ENCODE measurements around the gene CBARP. TPM values are rescaled to one million over a fixed set of nuclear protein-coding genes. Genes with fewer than 3 reads are reported as not detected.

Gene CBARP
- total and polyA plus RNA-seq, 2 of the 13 experiments (the other 11 are each of a cell fraction or from before 2014, with no cell fraction given): 1.2 to 1.4 TPM

DNA sequence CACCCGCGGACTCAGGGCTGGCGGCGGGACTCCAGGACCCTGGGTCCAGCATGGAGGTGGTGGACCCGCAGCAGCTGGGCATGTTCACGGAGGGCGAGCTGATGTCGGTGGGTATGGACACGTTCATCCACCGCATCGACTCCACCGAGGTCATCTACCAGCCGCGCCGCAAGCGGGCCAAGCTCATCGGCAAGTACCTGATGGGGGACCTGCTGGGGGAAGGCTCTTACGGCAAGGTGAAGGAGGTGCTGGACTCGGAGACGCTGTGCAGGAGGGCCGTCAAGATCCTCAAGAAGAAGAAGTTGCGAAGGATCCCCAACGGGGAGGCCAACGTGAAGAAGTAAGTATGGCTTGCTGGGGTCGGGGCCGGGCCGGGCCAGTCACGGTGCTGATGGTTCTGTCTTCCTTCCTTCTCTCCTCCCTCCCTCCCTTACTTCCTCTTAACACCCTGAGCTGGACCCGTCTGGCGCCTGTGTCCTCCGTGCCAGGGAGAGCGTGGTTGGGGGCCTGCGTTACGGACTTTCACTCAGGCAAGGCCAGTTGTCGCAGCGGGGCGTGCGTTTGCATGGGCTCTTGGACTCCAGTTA is 30.8 kb downstream of the CBARP start (continued):
- TF ChIP-seq, protein P1, sequence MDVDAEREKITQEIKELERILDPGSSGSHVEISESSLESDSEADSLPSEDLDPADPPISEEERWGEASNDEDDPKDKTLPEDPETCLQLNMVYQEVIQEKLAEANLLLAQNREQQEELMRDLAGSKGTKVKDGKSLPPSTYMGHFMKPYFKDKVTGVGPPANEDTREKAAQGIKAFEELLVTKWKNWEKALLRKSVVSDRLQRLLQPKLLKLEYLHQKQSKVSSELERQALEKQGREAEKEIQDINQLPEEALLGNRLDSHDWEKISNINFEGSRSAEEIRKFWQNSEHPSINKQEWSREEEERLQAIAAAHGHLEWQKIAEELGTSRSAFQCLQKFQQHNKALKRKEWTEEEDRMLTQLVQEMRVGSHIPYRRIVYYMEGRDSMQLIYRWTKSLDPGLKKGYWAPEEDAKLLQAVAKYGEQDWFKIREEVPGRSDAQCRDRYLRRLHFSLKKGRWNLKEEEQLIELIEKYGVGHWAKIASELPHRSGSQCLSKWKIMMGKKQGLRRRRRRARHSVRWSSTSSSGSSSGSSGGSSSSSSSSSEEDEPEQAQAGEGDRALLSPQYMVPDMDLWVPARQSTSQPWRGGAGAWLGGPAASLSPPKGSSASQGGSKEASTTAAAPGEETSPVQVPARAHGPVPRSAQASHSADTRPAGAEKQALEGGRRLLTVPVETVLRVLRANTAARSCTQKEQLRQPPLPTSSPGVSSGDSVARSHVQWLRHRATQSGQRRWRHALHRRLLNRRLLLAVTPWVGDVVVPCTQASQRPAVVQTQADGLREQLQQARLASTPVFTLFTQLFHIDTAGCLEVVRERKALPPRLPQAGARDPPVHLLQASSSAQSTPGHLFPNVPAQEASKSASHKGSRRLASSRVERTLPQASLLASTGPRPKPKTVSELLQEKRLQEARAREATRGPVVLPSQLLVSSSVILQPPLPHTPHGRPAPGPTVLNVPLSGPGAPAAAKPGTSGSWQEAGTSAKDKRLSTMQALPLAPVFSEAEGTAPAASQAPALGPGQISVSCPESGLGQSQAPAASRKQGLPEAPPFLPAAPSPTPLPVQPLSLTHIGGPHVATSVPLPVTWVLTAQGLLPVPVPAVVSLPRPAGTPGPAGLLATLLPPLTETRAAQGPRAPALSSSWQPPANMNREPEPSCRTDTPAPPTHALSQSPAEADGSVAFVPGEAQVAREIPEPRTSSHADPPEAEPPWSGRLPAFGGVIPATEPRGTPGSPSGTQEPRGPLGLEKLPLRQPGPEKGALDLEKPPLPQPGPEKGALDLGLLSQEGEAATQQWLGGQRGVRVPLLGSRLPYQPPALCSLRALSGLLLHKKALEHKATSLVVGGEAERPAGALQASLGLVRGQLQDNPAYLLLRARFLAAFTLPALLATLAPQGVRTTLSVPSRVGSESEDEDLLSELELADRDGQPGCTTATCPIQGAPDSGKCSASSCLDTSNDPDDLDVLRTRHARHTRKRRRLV (CRISPR knock-in tag; IDR thresholded peaks at IDR 0.05): no peak
- TF ChIP-seq ZBTB1 (CRISPR knock-in tag; IDR thresholded peaks at IDR 0.05; ENCODE audit: borderline replicate concordance): no peak
- TF ChIP-seq ZKSCAN1 (IDR thresholded peaks at IDR 0.05; ENCODE audit: low read length): no peak
- TF ChIP-seq NR2F1 (CRISPR knock-in tag; IDR thresholded peaks at IDR 0.05): no peak
- TF ChIP-seq SMAD3 (CRISPR knock-in tag; IDR thresholded peaks at IDR 0.05): no peak
- no peak for TF ChIP-seq ZNF350 (CRISPR knock-in tag; IDR thresholded peaks at IDR 0.05; ENCODE audit: borderline replicate concordance, low read depth)
- TF ChIP-seq NONO (IDR thresholded peaks at IDR 0.05): no peak
- TF ChIP-seq NONO (CRISPR knock-in tag; conservative IDR thresholded peaks at IDR 0.05): no peak
- no peak for TF ChIP-seq POLR2AphosphoS5 (IDR thresholded peaks at IDR 0.05; ENCODE audit: low read depth, low read length)
- TF ChIP-seq IRX3 (CRISPR knock-in tag; IDR thresholded peaks at IDR 0.05; ENCODE audit: borderline replicate concordance, low read depth): no peak
- TF ChIP-seq DPF2 (CRISPR knock-in tag; IDR thresholded peaks at IDR 0.05; ENCODE audit: borderline replicate concordance, low read depth): no peak
- no peak for TF ChIP-seq FOXA3 (CRISPR knock-in tag; IDR thresholded peaks at IDR 0.05)
- no peak for TF ChIP-seq ZBTB46 (CRISPR knock-in tag; IDR thresholded peaks at IDR 0.05; ENCODE audit: borderline replicate concordance)
- peak; percentile 7; the same call in 1 of the 2 replicates for TF ChIP-seq SAP130 (CRISPR knock-in tag; IDR thresholded peaks at IDR 0.05; ENCODE audit: low read depth)
- TF ChIP-seq XRCC5 (optimal IDR thresholded peaks at IDR 0.05; ENCODE audit: low read length): no peak
- TF ChIP-seq, protein P2, sequence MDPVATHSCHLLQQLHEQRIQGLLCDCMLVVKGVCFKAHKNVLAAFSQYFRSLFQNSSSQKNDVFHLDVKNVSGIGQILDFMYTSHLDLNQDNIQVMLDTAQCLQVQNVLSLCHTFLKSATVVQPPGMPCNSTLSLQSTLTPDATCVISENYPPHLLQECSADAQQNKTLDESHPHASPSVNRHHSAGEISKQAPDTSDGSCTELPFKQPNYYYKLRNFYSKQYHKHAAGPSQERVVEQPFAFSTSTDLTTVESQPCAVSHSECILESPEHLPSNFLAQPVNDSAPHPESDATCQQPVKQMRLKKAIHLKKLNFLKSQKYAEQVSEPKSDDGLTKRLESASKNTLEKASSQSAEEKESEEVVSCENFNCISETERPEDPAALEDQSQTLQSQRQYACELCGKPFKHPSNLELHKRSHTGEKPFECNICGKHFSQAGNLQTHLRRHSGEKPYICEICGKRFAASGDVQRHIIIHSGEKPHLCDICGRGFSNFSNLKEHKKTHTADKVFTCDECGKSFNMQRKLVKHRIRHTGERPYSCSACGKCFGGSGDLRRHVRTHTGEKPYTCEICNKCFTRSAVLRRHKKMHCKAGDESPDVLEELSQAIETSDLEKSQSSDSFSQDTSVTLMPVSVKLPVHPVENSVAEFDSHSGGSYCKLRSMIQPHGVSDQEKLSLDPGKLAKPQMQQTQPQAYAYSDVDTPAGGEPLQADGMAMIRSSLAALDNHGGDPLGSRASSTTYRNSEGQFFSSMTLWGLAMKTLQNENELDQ (CRISPR knock-in tag; IDR thresholded peaks at IDR 0.05; ENCODE audit: borderline replicate concordance): no peak
- TF ChIP-seq, protein P3, sequence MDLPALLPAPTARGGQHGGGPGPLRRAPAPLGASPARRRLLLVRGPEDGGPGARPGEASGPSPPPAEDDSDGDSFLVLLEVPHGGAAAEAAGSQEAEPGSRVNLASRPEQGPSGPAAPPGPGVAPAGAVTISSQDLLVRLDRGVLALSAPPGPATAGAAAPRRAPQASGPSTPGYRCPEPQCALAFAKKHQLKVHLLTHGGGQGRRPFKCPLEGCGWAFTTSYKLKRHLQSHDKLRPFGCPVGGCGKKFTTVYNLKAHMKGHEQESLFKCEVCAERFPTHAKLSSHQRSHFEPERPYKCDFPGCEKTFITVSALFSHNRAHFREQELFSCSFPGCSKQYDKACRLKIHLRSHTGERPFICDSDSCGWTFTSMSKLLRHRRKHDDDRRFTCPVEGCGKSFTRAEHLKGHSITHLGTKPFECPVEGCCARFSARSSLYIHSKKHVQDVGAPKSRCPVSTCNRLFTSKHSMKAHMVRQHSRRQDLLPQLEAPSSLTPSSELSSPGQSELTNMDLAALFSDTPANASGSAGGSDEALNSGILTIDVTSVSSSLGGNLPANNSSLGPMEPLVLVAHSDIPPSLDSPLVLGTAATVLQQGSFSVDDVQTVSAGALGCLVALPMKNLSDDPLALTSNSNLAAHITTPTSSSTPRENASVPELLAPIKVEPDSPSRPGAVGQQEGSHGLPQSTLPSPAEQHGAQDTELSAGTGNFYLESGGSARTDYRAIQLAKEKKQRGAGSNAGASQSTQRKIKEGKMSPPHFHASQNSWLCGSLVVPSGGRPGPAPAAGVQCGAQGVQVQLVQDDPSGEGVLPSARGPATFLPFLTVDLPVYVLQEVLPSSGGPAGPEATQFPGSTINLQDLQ (CRISPR knock-in tag; IDR thresholded peaks at IDR 0.05): no peak
- TF ChIP-seq ZNF839 (CRISPR knock-in tag; IDR thresholded peaks at IDR 0.05; ENCODE audit: borderline replicate concordance): no peak
